Measurements from ENCODE around the gene GFPT1. TPM values are rescaled to one million over a fixed set of nuclear protein-coding genes. Genes with fewer than 3 reads are reported as not detected.
"Not testable (repeated sequence)": the region's sequence is repeated elsewhere in the genome, so short reads cannot be mapped to it uniquely, and the experiment has no call there.

The GFPT1 gene
- total and polyA plus RNA-seq, 2 experiments from 2014 or later = 60.8 to 62.0 TPM

DNA sequence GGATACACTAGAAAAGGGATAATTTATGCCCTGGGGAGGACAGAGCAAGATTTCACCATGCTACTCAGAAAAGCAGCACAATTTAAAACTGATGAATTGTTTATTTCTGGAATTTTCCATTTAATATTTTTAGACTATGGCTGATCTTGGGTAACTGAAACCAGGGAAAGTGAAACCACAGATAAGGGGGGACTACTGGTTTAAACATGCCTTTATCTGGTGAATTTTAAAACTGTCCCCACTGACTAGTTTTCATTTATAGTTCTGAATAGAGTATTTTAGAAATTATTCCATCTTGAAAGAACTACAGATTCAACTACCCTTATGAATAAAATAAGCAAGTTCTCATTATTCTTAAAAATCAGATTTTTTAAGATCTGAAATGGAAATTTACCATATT lies 35.2 kb upstream of the GFPT1 start (continued):
- TF ChIP-seq ZNF462 (CRISPR knock-in tag; IDR thresholded peaks at IDR 0.05) = no peak
- TF ChIP-seq EZH2phosphoT487 (IDR thresholded peaks at IDR 0.05; ENCODE audit: unreplicated experiment) = no peak

GRCh38 chr2:69419111-69419510 lies 32.1 kb upstream of the GFPT1 start:
- H3K36me3 ChIP-seq (ENCODE audit: insufficient read depth); H3K9me2 ChIP-seq (ENCODE audit: insufficient read depth); H3K9me3 Mint-ChIP-seq; H4K20me1 ChIP-seq (replicated peaks; ENCODE audit: insufficient read depth); H2AFZ ChIP-seq; H3K27ac ChIP-seq (ENCODE audit: low read depth); H3K79me2 ChIP-seq (replicated peaks; ENCODE audit: insufficient read depth); H3K4me1 Mint-ChIP-seq; H3K27me3 ChIP-seq (ENCODE audit: insufficient read depth); H3K4me2 ChIP-seq; H3K4me1 ChIP-seq (ENCODE audit: insufficient read depth); H3F3A ChIP-seq (replicated peaks; ENCODE audit: low read depth); H3K27me3 Mint-ChIP-seq (ENCODE audit: insufficient read depth, low read depth, poor library complexity); H3K4me3 Mint-ChIP-seq; H3K27ac Mint-ChIP-seq; H3K4me3 ChIP-seq; DNase-seq (ENCODE audit: low spot score); ATAC-seq: not testable (repeated sequence)
- peaks cover 25% of the 10 kb centered on the region; the same call in 2 of the 3 replicates for H3K36me3 Mint-ChIP-seq (ENCODE audit: low read depth)

- Histone ChIP-seq H3K36me3 (ENCODE audit: insufficient read depth) (peaks cover 4% of the 10 kb centered on the region; the same call in 1 of the 2 replicates), H3K27ac (ENCODE audit: low read depth) (no peak overlapping the region), H4K20me1 (replicated peaks; ENCODE audit: insufficient read depth) (no peaks in the 10 kb centered on the region), H3K4me2 (no peak overlapping the region), H3K27me3 (ENCODE audit: insufficient read depth) (no peaks in the 10 kb centered on the region), H3K4me3 (no peak overlapping the region), H3K4me1 (ENCODE audit: insufficient read depth) (no peaks in the 10 kb centered on the region), H2AFZ (no peak overlapping the region), H3F3A (replicated peaks; ENCODE audit: low read depth) (no peaks in the 10 kb centered on the region), H3K79me2 (replicated peaks; ENCODE audit: insufficient read depth) (no peaks in the 10 kb centered on the region), H3K9me2 (ENCODE audit: insufficient read depth) (no peaks in the 10 kb centered on the region)
- no peak overlapping the region for H3K4me3 Mint-ChIP-seq
- no peaks in the 10 kb centered on the region for H3K4me1 Mint-ChIP-seq
- H3K9me3 Mint-ChIP-seq = no peaks in the 10 kb centered on the region
- no peak overlapping the region for H3K27ac Mint-ChIP-seq
- no peaks in the 10 kb centered on the region for H3K27me3 Mint-ChIP-seq (ENCODE audit: insufficient read depth, low read depth, poor library complexity)
- peaks cover 19% of the 10 kb centered on the region; the same call in 2 of the 3 replicates for H3K36me3 Mint-ChIP-seq (ENCODE audit: low read depth)
- DNase-seq (ENCODE audit: low spot score) = no peak
- ATAC-seq = no peak
- no peak for TF ChIP-seq JUNB (IDR thresholded peaks at IDR 0.05; ENCODE audit: unreplicated experiment)
- TF ChIP-seq POLR2AphosphoS5 (IDR thresholded peaks at IDR 0.05; ENCODE audit: low read depth) = no peak
- no peak for TF ChIP-seq ZNF331 (CRISPR knock-in tag; IDR thresholded peaks at IDR 0.05; ENCODE audit: low read depth)
- no peak for TF ChIP-seq ZNF114 (CRISPR knock-in tag; IDR thresholded peaks at IDR 0.05)
- no peak for TF ChIP-seq CTCF (conservative IDR thresholded peaks at IDR 0.05; ENCODE audit: low read depth in 2 of 2)
Measured at GRCh38 chr2:69416147-69416546, 29.1 kb upstream of the GFPT1 start.

All from GM23338 (cell line).